ENCODE results near the gene GPANK1. TPM values are rescaled to one million over a fixed set of nuclear protein-coding genes. Genes with fewer than 3 reads are reported as not detected.

The GPANK1 gene
- total RNA-seq, 1 experiment from 2014 or later = 29.1 TPM

DNA sequence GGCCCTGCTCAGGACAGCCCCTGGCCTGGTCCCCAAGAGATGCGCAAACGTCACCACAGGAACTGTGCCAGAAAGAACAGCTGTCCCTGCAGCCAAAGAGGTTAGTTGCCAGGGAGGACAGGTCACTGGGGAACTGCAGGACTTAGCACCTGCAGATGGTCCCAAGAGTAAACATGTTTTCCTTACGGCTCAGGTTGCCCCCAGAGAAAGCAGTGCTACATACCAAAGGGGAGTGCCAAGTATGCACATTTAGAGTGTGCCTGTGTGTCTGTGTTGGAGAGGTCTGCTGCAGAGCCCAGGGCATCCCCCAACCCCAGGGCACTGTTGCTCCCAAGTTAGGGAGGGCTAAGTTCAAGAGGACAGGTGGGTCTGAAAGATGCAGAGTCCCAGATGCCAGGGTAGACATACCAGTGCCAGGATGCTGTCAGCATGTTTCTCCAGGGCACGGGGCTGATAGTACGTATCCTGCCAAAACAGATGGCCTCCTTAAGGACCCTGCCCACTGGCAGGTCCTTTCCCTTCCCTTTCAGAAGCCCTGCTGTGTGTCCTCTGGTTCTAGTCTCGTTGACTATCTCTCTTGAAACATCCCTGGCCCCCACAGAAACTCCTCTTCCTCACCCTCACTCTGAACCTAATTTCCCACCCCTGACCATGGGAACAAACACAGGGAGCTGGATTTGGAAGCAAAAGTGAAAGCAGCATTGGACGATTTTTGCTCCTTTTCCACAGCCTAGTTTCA lies 37.0 kb upstream of the GPANK1 start (continued):
- TF ChIP-seq ETV6 (CRISPR knock-in tag; IDR thresholded peaks at IDR 0.05) = no peak
- no peak for TF ChIP-seq OVOL2 (CRISPR knock-in tag; IDR thresholded peaks at IDR 0.05; ENCODE audit: borderline replicate concordance)
- no peak for TF ChIP-seq ZNF512 (CRISPR knock-in tag; IDR thresholded peaks at IDR 0.05; ENCODE audit: borderline replicate concordance)
- no peak for TF ChIP-seq ARID4B (CRISPR knock-in tag; IDR thresholded peaks at IDR 0.05; ENCODE audit: borderline replicate concordance)
- no peak for TF ChIP-seq ATF1 (CRISPR knock-in tag; IDR thresholded peaks at IDR 0.05)
- no peak for TF ChIP-seq AFF4 (CRISPR knock-in tag; IDR thresholded peaks at IDR 0.05; ENCODE audit: borderline replicate concordance)
- TF ChIP-seq ZNF263 (CRISPR knock-in tag; IDR thresholded peaks at IDR 0.05; ENCODE audit: low read depth) = no peak
- TF ChIP-seq USF1 (CRISPR knock-in tag; IDR thresholded peaks at IDR 0.05) = no peak
- no peak for TF ChIP-seq GABPB1 (CRISPR knock-in tag; IDR thresholded peaks at IDR 0.05)
- TF ChIP-seq TEAD4 (CRISPR knock-in tag; IDR thresholded peaks at IDR 0.05) = no peak
- TF ChIP-seq ZNF138 (CRISPR knock-in tag; conservative IDR thresholded peaks at IDR 0.05) = no peak

GRCh38 chr6:31700740-31701401 lies 36.1 kb upstream of the GPANK1 start:
- Mint-ChIP-seq H3K27ac (no peak overlapping the region), H3K36me3 (peaks cover 7% of the 10 kb centered on the region; the same call in 1 of the 2 replicates), H3K4me1 (peaks cover 12% of the 10 kb centered on the region), H3K27me3 (ENCODE audit: low read depth) (no peaks in the 10 kb centered on the region; the same call in 1 of the 2 replicates), H3K9me3 (no peaks in the 10 kb centered on the region), H3K4me3 (peak overlapping the region; percentile 95)
- DNase-seq (ENCODE audit: low spot score) (no peak), ATAC-seq (no peak)
- CTCF ChIA-PET = interaction anchor here (1.2 kb wide), 1 partner anchor 11 kb away, joined by 3 read pairs; no protein-coding TSS in a partner anchor
- POLR2A ChIA-PET = no interaction called here
- TF ChIP-seq, protein P1, sequence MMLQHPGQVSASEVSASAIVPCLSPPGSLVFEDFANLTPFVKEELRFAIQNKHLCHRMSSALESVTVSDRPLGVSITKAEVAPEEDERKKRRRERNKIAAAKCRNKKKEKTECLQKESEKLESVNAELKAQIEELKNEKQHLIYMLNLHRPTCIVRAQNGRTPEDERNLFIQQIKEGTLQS (CRISPR knock-in tag; conservative IDR thresholded peaks at IDR 0.05) = no peak
- TF ChIP-seq, protein P2, sequence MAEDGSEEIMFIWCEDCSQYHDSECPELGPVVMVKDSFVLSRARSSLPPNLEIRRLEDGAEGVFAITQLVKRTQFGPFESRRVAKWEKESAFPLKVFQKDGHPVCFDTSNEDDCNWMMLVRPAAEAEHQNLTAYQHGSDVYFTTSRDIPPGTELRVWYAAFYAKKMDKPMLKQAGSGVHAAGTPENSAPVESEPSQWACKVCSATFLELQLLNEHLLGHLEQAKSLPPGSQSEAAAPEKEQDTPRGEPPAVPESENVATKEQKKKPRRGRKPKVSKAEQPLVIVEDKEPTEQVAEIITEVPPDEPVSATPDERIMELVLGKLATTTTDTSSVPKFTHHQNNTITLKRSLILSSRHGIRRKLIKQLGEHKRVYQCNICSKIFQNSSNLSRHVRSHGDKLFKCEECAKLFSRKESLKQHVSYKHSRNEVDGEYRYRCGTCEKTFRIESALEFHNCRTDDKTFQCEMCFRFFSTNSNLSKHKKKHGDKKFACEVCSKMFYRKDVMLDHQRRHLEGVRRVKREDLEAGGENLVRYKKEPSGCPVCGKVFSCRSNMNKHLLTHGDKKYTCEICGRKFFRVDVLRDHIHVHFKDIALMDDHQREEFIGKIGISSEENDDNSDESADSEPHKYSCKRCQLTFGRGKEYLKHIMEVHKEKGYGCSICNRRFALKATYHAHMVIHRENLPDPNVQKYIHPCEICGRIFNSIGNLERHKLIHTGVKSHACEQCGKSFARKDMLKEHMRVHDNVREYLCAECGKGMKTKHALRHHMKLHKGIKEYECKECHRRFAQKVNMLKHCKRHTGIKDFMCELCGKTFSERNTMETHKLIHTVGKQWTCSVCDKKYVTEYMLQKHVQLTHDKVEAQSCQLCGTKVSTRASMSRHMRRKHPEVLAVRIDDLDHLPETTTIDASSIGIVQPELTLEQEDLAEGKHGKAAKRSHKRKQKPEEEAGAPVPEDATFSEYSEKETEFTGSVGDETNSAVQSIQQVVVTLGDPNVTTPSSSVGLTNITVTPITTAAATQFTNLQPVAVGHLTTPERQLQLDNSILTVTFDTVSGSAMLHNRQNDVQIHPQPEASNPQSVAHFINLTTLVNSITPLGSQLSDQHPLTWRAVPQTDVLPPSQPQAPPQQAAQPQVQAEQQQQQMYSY (CRISPR knock-in tag; IDR thresholded peaks at IDR 0.05) = no peak
- TF ChIP-seq FOXK1 (CRISPR knock-in tag; IDR thresholded peaks at IDR 0.05) (no peak), TEAD4 (CRISPR knock-in tag; IDR thresholded peaks at IDR 0.05) (no peak), STAT6 (CRISPR knock-in tag; conservative IDR thresholded peaks at IDR 0.05; ENCODE audit: low read depth) (no peak), FOXJ3 (CRISPR knock-in tag; IDR thresholded peaks at IDR 0.05; ENCODE audit: borderline replicate concordance) (no peak)

All from WTC11 (cell line).